Metanephros (tissue), 1 donor: ENCODE results near the gene GOLIM4. TPM values are rescaled to one million over a fixed set of nuclear protein-coding genes. Genes with fewer than 3 reads are reported as not detected.

Source experiments
- total RNA-seq: library from RNA; depleted of rRNA; stranded (reverse); fragments of >200 nt; gene quantifications from one replicate; pipeline ENCODE4 v1.2.3, GENCODE V29; 2014

Gene GOLIM4, protein sequence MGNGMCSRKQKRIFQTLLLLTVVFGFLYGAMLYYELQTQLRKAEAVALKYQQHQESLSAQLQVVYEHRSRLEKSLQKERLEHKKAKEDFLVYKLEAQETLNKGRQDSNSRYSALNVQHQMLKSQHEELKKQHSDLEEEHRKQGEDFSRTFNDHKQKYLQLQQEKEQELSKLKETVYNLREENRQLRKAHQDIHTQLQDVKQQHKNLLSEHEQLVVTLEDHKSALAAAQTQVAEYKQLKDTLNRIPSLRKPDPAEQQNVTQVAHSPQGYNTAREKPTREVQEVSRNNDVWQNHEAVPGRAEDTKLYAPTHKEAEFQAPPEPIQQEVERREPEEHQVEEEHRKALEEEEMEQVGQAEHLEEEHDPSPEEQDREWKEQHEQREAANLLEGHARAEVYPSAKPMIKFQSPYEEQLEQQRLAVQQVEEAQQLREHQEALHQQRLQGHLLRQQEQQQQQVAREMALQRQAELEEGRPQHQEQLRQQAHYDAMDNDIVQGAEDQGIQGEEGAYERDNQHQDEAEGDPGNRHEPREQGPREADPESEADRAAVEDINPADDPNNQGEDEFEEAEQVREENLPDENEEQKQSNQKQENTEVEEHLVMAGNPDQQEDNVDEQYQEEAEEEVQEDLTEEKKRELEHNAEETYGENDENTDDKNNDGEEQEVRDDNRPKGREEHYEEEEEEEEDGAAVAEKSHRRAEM
- total RNA-seq: 40.2 TPM

DNA sequence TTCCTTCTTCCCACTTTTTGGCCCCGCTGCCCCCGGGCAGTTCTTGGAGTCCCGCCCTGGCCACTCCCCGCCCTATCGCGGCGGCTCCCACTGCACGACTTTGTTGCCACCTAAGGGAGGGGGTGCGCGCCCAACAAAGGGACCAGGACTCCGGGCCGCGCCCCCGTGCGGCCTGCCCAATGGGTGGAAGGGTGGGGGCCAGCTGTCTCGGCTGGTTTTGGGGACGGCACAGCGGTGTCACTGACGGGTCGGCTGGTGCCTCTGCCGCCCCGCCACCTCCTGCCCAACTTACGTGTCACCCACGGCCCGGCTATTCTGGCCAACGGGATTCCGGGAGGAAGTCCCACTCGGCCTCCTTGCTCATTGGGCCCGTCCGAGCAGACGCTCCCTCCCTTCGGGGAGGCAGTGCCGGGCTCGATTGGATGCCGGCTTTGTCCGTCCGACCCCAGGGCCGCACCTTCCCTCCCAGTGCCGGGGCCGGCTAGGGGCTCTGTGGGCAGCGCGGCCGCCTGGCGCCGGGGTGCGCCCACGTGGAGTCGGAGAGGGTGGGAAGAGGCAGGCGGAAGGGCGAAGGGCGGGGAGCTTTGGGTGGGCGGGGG lies at the start of gene GOLIM4:
Gene GOLIM4, minus strand, starts transcription at position 314 of the 599 bp plus-strand sequence. CDS start 639 bp downstream, outside the sequence.

